GM21423 (cell line): ENCODE data around the gene PSMD6.

Source experiments
- ATAC-seq: cut with Tn5 transposase; IDR thresholded peaks from one replicate; pipeline ENCODE4 v1.9.1; 2021; ENCODE audit warnings: mild to moderate bottlenecking, moderate library complexity; ENCODE audit not compliant: unreplicated experiment

Gene PSMD6

DNA sequence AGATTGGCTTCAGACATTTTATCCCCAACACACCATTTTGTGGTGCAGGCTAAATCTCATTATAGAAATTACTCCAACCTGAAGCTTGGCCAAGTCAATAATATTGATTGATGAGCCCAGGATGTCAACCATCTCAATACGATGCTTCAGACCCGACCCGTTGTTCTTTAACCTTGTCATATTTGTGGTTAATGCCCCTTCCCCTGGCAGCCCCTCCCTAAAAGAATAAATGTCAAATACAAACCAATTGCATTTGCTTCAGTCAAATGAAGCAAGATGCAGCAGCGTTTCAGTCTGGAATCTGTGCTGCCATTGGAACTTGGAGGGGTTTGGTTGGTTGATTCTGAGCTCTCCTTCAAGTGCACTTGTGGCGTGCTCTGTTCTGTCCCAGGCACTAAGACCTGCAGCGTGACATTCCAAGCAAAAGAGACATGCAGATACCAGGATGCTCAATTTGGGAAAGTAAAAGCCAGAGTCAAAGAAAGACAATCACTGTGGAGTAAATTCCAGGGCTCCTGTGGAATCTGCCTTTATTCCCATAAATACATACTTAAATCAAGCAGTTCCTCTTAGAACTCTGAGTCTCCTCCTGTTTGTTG, 23.8 kb upstream of the PSMD6 start:
- no peak for ATAC-seq

GRCh38 chr3:64046592-64046991, 23.3 kb upstream of the PSMD6 start:
- no peak for ATAC-seq

- ATAC-seq: no peak
These were observed 19.7 kb upstream of the PSMD6 start for GRCh38 chr3:64042952-64043351.

DNA sequence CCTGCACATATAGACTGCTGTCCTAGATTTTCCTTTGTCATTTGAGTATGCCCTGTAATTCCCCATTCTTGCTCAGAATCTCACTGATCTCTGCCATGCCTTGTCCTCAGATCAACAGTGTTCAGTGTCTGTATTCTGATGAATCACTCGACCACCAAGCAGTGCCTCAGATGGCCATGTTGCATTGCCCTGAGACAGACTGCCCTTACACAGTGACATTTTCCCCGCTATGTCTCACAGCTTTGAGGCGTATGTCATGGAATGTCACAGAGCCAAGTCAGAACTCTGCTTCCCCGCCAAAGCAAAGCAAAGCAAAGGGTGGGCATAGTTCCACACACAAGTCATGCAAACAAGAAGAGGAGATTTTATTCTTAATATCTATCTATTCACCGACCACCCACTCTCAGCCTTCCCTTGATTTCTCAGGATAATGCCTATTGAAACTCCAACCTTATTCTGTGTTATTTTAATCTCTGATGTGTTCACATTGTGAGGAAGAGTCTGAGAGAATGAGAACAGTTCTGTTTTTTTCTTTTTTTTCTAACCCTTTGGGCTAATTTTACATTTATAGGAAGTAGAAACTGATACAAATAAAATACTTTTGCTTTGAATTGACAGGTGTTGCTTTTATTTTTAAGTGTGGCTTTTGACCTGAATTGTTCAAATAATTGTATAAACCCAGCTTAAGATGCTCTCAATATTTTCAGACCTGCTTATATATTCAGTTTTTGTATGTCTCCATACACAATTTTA, 16.9 kb upstream of the PSMD6 start:
- no peak for ATAC-seq

GRCh38 chr3:64039332-64039731, 16.0 kb upstream of the PSMD6 start:
- ATAC-seq: no peak

- no peak for ATAC-seq
These were observed 15.0 kb upstream of the PSMD6 start for GRCh38 chr3:64038253-64038767.

GRCh38 chr3:64037084-64037483, 13.8 kb upstream of the PSMD6 start:
- no peak for ATAC-seq

DNA sequence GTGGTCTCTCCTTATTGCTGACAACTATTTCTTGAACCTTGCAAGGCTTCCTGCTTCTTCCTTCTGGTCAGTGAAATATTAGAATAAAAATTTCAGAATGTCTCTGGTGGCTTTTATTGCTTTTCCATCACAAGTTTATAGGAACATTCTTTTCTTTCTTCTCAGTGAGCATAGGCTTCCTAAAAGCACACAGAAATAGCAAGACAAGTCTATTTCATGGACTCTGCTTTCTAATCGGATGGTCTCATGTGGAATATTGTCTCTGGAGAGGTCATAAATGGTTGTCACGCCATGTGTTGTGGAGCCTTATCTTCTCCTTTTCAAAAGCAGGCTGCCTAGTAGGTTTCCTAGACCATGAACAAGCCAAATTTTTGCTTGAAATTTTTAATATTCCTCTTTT, 9.8 kb upstream of the PSMD6 start:
- ATAC-seq: no peak

DNA sequence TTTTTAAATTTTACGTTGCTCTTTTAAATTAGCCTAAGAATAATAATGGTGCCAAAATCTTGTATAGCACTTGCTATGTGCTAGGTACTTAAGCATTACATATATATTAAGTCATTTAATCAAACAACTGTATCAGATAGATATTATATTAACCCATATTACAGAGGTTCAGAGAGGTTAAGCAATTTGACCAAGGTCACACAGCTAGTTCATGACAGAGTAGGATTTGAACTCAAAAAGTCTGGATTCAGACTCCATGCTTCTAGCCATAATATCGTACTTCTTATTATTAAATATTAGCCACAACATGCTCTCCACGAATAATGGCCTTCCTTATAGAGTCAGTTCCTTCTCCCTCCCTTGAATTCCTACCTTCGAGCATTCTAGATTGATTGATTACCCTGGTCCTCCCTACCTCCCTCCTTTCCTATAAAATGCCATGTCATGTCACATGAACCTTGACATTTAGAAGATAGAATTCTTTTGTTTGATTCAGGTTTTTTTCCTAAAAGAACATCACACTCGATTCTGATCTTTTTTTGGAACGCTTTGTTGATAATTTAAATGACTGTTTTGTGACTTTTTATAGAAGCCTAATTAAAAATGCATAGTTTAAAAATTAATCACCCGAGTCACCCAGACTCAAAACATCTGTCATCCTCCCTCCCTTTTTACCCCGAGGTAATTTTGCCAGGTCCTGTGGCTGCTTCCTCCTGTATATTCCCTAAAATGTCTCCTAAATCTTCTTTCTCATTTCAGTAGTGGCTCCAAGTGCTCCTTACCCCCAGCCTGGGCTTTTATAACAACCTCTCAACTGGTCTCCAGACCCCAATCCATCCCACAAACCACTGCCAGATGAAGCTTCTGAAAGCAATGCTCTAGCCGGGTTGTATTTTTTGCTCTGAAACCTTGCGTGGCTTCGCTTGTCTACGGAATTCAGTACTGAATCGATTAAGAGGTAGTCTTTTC, 8.5 kb upstream of the PSMD6 start:
- ATAC-seq: no peak

DNA sequence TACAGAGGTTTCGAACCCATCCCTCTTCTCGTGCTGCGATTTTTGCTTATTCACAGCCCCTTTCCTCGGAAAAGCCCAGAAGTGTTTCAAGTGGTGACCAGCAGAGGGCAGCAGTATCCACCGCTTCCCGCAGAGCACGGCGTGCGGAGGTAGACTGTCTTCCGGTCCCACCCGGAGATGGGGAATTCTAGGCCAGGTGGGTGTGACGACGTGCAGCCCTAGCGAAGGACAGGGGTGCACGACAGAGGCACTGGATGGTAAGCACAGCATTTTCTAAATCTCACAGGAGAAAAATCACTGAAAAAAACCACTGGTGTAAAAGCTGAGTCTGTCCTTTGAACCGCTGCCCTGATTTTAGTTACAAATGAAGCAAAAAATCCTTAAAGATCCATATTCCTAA, 7.4 kb upstream of the PSMD6 start:
- peak; percentile 97 for ATAC-seq

GRCh38 chr3:64029287-64029686, 6.0 kb upstream of the PSMD6 start:
- ATAC-seq: no peak

- ATAC-seq: no peak
These were observed 5.5 kb upstream of the PSMD6 start for GRCh38 chr3:64028754-64029153.

DNA sequence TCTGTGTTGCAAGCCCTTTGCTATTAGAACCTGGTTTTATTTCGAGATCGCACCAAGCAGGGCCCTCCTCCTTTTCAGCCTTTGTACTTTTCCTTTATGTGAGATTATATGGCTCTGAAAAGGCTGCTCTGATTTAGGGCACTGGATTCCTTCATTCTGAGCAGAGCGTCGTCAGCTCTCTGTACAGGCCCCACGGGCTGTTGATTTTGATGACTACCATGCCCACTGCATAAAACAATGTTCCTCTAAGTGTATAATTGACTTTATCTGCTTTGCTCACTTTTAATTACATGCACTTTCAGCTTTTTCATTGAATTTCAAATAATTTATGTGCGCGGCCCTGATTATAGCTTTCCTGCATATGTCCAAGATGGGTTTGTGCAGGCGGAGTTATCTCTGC, 4.4 kb upstream of the PSMD6 start:
- no peak for ATAC-seq

DNA sequence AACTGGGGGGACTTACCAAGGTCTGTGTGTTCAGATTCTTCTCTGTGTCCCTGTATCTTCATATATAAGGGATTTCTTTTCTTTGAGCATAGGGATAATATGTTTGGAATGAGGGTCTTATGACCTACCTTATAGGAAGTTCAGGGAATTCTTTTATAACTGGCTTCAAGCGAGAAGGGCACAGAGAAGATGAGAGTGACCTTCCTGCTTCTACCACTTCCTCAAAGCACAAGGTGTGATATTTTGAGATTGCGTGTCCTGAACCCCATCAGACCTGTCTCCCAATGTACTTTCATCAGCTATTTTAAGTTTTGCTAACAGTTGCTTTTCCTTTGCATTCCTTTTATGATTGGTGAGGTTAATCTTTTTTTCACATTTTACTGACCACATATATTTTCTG, 3.1 kb upstream of the PSMD6 start:
- ATAC-seq: no peak

DNA sequence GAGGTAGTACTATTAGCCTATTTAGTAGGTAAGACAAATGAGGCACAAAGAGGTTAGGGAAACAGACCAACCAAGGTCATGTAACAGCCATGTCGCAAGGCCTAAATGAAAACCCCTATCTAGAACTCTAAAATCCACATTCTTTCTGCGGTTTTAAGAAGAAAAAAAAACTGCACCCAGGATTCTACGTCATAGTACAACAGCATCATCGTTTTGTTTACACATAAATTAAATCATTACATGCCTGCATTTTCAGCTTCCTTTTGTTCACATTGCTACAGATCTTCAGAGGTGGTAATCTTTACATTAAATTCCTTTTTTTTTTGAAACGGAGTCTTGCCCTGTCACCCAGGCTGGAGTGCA, 548 bp upstream of the PSMD6 start:
- no peak for ATAC-seq

DNA sequence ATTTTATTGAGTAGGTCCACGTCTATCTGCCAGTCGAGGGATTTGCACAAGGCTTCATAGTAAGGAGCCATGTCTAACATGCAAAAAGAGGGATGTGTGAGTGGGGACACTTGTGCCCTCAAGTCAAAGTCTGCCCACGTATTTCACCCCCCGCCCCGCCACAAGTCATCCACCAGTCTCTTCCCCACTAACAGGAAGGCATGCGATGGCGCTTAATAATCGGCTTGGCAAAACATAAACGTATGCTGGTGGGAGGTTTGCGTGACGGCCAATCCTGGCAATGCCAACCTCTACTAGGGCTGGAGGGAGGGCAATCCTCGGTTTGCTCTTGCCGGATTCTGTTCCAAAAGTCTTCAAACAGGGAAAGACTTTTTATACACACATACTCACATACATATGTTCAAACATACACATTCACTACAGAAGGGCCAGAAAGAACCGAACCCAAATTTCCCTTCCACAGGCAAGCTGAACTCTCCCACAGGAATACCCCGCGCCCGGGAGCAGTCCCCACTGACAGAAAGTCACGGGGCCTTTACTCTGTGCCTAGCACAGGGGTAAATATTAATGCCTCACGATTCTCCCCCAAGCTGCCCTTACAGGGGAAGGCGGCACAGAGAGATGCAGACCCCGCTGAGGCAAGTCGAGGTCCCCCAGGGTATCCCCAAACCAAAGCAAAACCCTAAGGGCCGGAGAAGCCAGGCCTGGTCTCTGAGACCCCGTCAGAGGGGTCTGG, 675 bp downstream of the PSMD6 start:
- ATAC-seq: no peak

GRCh38 chr3:64021922-64022321, 1.4 kb downstream of the PSMD6 start:
- no peak for ATAC-seq

- no peak for ATAC-seq
These were observed 3.4 kb downstream of the PSMD6 start for GRCh38 chr3:64019879-64020278.

DNA sequence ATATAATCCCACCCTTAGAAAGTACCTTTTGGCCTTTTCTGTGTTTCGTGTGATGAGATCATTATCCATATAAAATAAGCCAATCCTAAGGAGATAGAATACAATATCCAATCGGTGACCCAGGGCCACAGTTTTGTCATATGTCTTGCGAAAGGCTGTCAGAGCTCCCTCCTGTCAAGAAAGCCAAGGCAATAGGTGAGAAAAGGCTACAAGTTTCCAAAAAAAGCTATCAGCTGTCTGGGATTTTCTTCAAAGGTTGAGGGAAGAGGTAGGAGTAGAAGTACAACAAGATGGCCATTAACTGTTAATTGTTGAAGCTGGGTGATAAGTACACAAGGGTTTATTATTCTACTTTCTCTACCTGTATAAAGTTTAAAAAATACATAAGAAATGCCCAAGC, 4.0 kb downstream of the PSMD6 start:
- ATAC-seq: no peak

DNA sequence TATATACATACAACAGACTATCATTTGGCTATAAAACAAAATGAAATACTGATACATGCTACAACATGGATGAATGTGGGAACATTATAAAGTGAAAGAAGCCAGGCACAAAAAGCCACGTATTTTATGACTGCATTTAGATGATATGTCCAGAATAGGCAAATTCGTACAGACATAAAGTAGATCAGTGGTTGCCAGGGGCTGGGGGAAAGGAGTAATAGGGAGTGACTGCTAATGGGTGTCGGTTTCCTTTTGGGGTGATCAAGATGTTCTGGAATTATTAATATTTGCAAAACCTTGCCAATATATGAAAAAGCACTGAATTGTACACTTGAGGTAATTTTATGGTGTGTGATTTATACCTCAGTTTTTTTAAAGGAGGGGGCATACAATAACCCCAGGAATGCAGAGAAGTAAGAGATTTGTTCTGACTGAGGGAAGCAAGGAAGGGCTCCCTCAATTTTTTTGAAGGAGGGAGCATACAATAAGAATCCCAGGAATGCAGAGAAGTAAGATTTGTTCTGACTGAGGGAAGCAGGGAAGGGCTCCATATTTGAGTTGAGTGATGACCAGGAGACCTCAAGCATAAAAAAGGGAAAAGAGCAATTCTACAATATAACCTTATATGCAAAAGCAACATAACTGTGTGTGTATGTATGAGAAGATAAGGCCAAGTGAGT, 6.2 kb downstream of the PSMD6 start:
- no peak for ATAC-seq
